IMR-90 (cell line): ENCODE measurements around the gene GALNT14. TPM values are rescaled to one million over a fixed set of nuclear protein-coding genes. Genes with fewer than 3 reads are reported as not detected.
"Not testable (repeated sequence)": the region's sequence is repeated elsewhere in the genome, so short reads cannot be mapped to it uniquely, and the experiment has no call there.

Source experiments
- ATAC-seq: fragments of 200-7000 bp; cut with Tn5 transposase; 2 replicates; pipeline ENCODE4 v1.9.1; 2020; ENCODE audit warnings: low read depth, mild to moderate bottlenecking, moderate library complexity
- BruUV-seq: library from RNA; stranded (reverse); fragments of 400-500 nt; replicated peaks from 2 replicates; lab custom pipeline; 2021; lab: Mats Ljungman, UMichigan
- CTCF ChIA-PET: fragments of 300-600 bp; formaldehyde crosslinking; extraction: SDS; loops from one replicate; lab custom pipeline; 2021; ENCODE audit warnings: antibody characterized with exemption; lab: Yijun Ruan, JAX
- POLR2A ChIA-PET: fragments of 300-600 bp; sonication (Branson Sonifier 250); formaldehyde crosslinking; loops from one replicate; lab custom pipeline; 2022; ENCODE audit warnings: antibody characterized with exemption; ENCODE audit not compliant: unreplicated experiment; lab: Charles Lee
- DNase-seq: peaks from one replicate; pipeline ENCODE4 v3.0.0; 2013
- H2AFZ ChIP-seq: replicated peaks from 2 replicates; pipeline ENCODE3; 2013; ENCODE audit warnings: low read length, mild to moderate bottlenecking; ENCODE audit not compliant: poor library complexity
- H2AK5ac ChIP-seq: 2 replicates; pipeline ENCODE4 v1.6.1; 2013; ENCODE audit warnings: low read depth, low read length, inconsistent platforms
- H2AK9ac ChIP-seq: replicated peaks from 2 replicates; pipeline ENCODE3; 2013; ENCODE audit warnings: mild to moderate bottlenecking, low read depth, low read length, moderate library complexity; ENCODE audit not compliant: poor library complexity
- H2BK120ac ChIP-seq: 2 replicates; pipeline ENCODE4 v1.6.1; 2013; ENCODE audit warnings: low read depth, low read length, inconsistent platforms
- H2BK15ac ChIP-seq: 3 replicates; pipeline ENCODE4 v1.6.1; 2013; ENCODE audit warnings: low read depth, low read length, inconsistent platforms
- H2BK20ac ChIP-seq: 2 replicates; pipeline ENCODE4 v1.6.1; 2013; ENCODE audit warnings: low read depth, mild to moderate bottlenecking, inconsistent platforms, low read length, moderate library complexity
- H2BK5ac ChIP-seq: 2 replicates; pipeline ENCODE4 v1.6.1; 2013; ENCODE audit warnings: mild to moderate bottlenecking, low read depth, low read length, inconsistent platforms; ENCODE audit not compliant: poor library complexity, severe bottlenecking
- H3K14ac ChIP-seq: replicated peaks from 2 replicates; pipeline ENCODE4 v1.6.1; 2013; ENCODE audit warnings: low read depth, low read length, inconsistent platforms
- H3K18ac ChIP-seq: 2 replicates; pipeline ENCODE4 v1.6.1; 2013; ENCODE audit warnings: low read depth, low read length, control low read depth
- H3K23ac ChIP-seq: 2 replicates; pipeline ENCODE4 v1.6.1; 2013; ENCODE audit warnings: low read depth, low read length, inconsistent platforms
- H3K27ac ChIP-seq: 2 replicates; pipeline ENCODE4 v1.5.1; 2013; ENCODE audit warnings: mild to moderate bottlenecking, control low read depth, low read length; ENCODE audit not compliant: insufficient read depth
- H3K27me3 ChIP-seq: 2 replicates; pipeline ENCODE4 v1.6.1; 2013; ENCODE audit warnings: low read length; ENCODE audit not compliant: control insufficient read depth, insufficient read depth
- H3K36me3 ChIP-seq: 2 replicates; pipeline ENCODE4 v1.6.1; 2013; ENCODE audit warnings: low read length, mixed read lengths; ENCODE audit not compliant: control insufficient read depth, insufficient read depth
- H3K4ac ChIP-seq: 2 replicates; pipeline ENCODE4 v1.6.1; 2013; ENCODE audit warnings: low read depth, low read length, inconsistent platforms
- H3K4me1 ChIP-seq: 2 replicates; pipeline ENCODE4 v1.6.1; 2013; ENCODE audit warnings: low read length, mixed read lengths; ENCODE audit not compliant: control insufficient read depth, insufficient read depth
- H3K4me2 ChIP-seq: 2 replicates; pipeline ENCODE4 v1.6.1; 2013; ENCODE audit warnings: low read depth, mild to moderate bottlenecking, control low read depth, low read length, moderate library complexity
- H3K4me3 ChIP-seq: 2 replicates; pipeline ENCODE4 v1.5.1; 2013; ENCODE audit warnings: low read depth, mild to moderate bottlenecking, control low read depth, low read length, moderate library complexity; ENCODE audit not compliant: insufficient read depth
- H3K56ac ChIP-seq: 2 replicates; pipeline ENCODE4 v1.6.1; 2013; ENCODE audit warnings: low read length, inconsistent platforms; ENCODE audit not compliant: insufficient read depth; ENCODE audit errors: extremely low read depth
- H3K79me1 ChIP-seq, 2 experiments: 2 replicates each; pipeline ENCODE4 v1.6.1; 2013; ENCODE audit warnings: low read length in 2 of 2, inconsistent platforms in 1 of 2, low read depth in 1 of 2
- H3K9ac ChIP-seq: 2 replicates; pipeline ENCODE4 v1.6.1; 2013; ENCODE audit warnings: low read depth, low read length, control low read depth
- H3K9me1 ChIP-seq: 2 replicates; pipeline ENCODE4 v1.6.1; 2013; ENCODE audit warnings: low read length, inconsistent platforms; ENCODE audit not compliant: insufficient read depth
- H3K9me3 ChIP-seq: 2 replicates; pipeline ENCODE4 v1.6.1; 2013; ENCODE audit warnings: low read length; ENCODE audit not compliant: control insufficient read depth, insufficient read depth
- H4K20me1 ChIP-seq: 2 replicates; pipeline ENCODE4 v1.6.1; 2013; ENCODE audit warnings: low read length, inconsistent platforms; ENCODE audit not compliant: insufficient read depth
- H4K5ac ChIP-seq: 2 replicates; pipeline ENCODE4 v1.6.1; 2013; ENCODE audit warnings: mild to moderate bottlenecking, low read depth, low read length, control low read depth
- H4K8ac ChIP-seq, 2 experiments: 2 replicates each; pipeline ENCODE4 v1.6.1; 2013; ENCODE audit warnings: low read depth in 2 of 2, low read length in 2 of 2, control low read depth in 1 of 2, inconsistent platforms in 1 of 2
- H4K91ac ChIP-seq: 2 replicates; pipeline ENCODE4 v1.6.1; 2013; ENCODE audit warnings: low read depth, low read length, inconsistent platforms; ENCODE audit not compliant: insufficient read depth
- MAZ ChIP-seq: IDR thresholded peaks from 2 replicates; pipeline ENCODE4 v1.6.1; 2012; ENCODE audit warnings: low read depth, mild to moderate bottlenecking, low read length, improper control_type of control experiment, moderate library complexity, borderline replicate concordance
- WGBS, 2 experiments: methylation state at CpG; one replicate each; pipeline versions ENCODE4 v1.1.5 to v1.1.7; 2013; ENCODE audit warnings: missing lambda C conversion rate in 2 of 2; ENCODE audit not compliant: insufficient read length in 1 of 2; ENCODE audit errors: extremely low coverage in 2 of 2; 5-methylcytosine and 5-hydroxymethylcytosine counted together
- dilution Hi-C: fragments of 300-500 bp; cut with HindIII; formaldehyde crosslinking; loops from one replicate; pipeline ENCODE4 v1.14.3; 2018; ENCODE audit warnings: low sequenced_read_pairs; ENCODE audit not compliant: unreplicated experiment
- in situ Hi-C: fragments of 300-500 bp; cut with MboI; formaldehyde crosslinking; loops from 3 replicates; pipeline ENCODE4 v1.14.3; 2019; ENCODE audit warnings: low sequenced_read_pairs, inconsistent platforms, mixed read lengths
- intact Hi-C: fragments of 100-400 bp; cut with micrococcal nuclease; formaldehyde crosslinking; loops from 2 replicates; pipeline ENCODE4 v1.10.0; 2022
- polyA plus RNA-seq, 3 experiments: library from polyadenylated mRNA; depleted of rRNA; stranded (reverse); fragments of >200 nt; gene quantifications; 2 replicates each; pipeline ENCODE4 v1.2.3, GENCODE V29; 2012; ENCODE audit warnings: low replicate concordance in 1 of 3
- total RNA-seq: library from RNA; depleted of rRNA; stranded (reverse); fragments of >200 nt; gene quantifications from 2 replicates; pipeline ENCODE4 v1.2.3, GENCODE V29; 2012

GALNT14 gene
- total and polyA plus RNA-seq, 2 of the 4 experiments (the other 2 are of a cell fraction), result 0.15 to 0.18 TPM

GRCh38 chr2:31187166-31187565 is 48.9 kb upstream of the GALNT14 start:
- dilution Hi-C loops (no loop called here), in situ Hi-C loops (no loop called here), intact Hi-C loops (no loop called here)
- Histone ChIP-seq H3K27me3 (peaks cover 5% of the 10 kb centered on the region), H4K5ac (no peak overlapping the region), H3K4me1 (no peaks in the 10 kb centered on the region), H3K4me3 (no peak overlapping the region), H2AK9ac (no peak overlapping the region), H3K14ac (no peak overlapping the region), H2AK5ac (no peak overlapping the region), H2BK15ac (no peak overlapping the region), H4K8ac (no peak overlapping the region), H3K18ac (no peak overlapping the region), H3K23ac (no peak overlapping the region), H3K9ac (no peak overlapping the region), H2BK5ac (no peak overlapping the region), H4K91ac (no peak overlapping the region), H3K4me2 (no peak overlapping the region), H3K79me1 (no peaks in the 10 kb centered on the region), H3K56ac (no peak overlapping the region), H3K27ac (no peak overlapping the region), H2AFZ (no peak overlapping the region), H3K9me3 (no peaks in the 10 kb centered on the region), H3K4ac (no peak overlapping the region), H3K36me3 (no peaks in the 10 kb centered on the region), H2BK20ac (no peak overlapping the region), H4K20me1 (no peaks in the 10 kb centered on the region), H3K9me1 (no peaks in the 10 kb centered on the region), H2BK120ac (no peak overlapping the region)
- no peak for TF ChIP-seq MAZ
- DNase-seq (no peak), ATAC-seq (no peak)
- 92% methylated on average over 2 of the region's 4 CpGs; no CpG with 5 or more reads in 1 of the 2 experiments for WGBS, 2 experiments
- ChIA-PET CTCF (no interaction called here), POLR2A (no interaction called here)
- BruUV-seq, result no TSS peak

GRCh38 chr2:31183973-31184372 is 45.7 kb upstream of the GALNT14 start:
- 20% methylated on average over 2 of the region's 7 CpGs; no CpG with 5 or more reads in 1 of the 2 experiments for WGBS, 2 experiments
- H4K5ac ChIP-seq, H2BK120ac ChIP-seq, POLR2A ChIA-PET, H3K56ac ChIP-seq, H2AK9ac ChIP-seq, H4K8ac ChIP-seq, H2BK20ac ChIP-seq, H3K9me3 ChIP-seq, in situ Hi-C loops, H2BK5ac ChIP-seq, BruUV-seq, CTCF ChIA-PET, H3K18ac ChIP-seq, H2BK15ac ChIP-seq, H2AFZ ChIP-seq, H4K91ac ChIP-seq, H3K9ac ChIP-seq, H4K20me1 ChIP-seq, H3K4ac ChIP-seq, dilution Hi-C loops, H3K36me3 ChIP-seq, H2AK5ac ChIP-seq, H3K14ac ChIP-seq, H3K4me1 ChIP-seq, intact Hi-C loops, H3K4me3 ChIP-seq, H3K9me1 ChIP-seq, H3K79me1 ChIP-seq, H3K27ac ChIP-seq, H3K4me2 ChIP-seq, H3K23ac ChIP-seq, H3K27me3 ChIP-seq, DNase-seq, ATAC-seq: not testable (repeated sequence)
